Liver (tissue), 9 donors: ENCODE results near the gene THRAP3. TPM values are rescaled to one million over a fixed set of nuclear protein-coding genes. Genes with fewer than 3 reads are reported as not detected.

Source experiments
- DNase-seq: peaks from one replicate; pipeline ENCODE4 v3.0.0-alpha.2; 2017; ENCODE audit warnings: low spot score
- H3K27ac ChIP-seq, 2 donors: one replicate each; pipeline ENCODE4 v1.7.0; 2013; ENCODE audit warnings: inconsistent platforms in 2 of 2, low read length in 2 of 2, control low read depth in 1 of 2, low read depth in 1 of 2, mild to moderate bottlenecking in 1 of 2
- H3K27me3 ChIP-seq, 4 donors: one replicate each; pipeline versions ENCODE4 v1.6.1 to v1.7.0; 2013; ENCODE audit warnings: low read length in 3 of 4, inconsistent platforms in 1 of 4, mild to moderate bottlenecking in 1 of 4, moderate library complexity in 1 of 4; ENCODE audit not compliant: control insufficient read depth in 4 of 4, insufficient read depth in 4 of 4
- H3K36me3 ChIP-seq, 4 donors: one replicate each; pipeline versions ENCODE4 v1.6.1 to v1.7.0; 2013; ENCODE audit warnings: low read length in 3 of 4, mild to moderate bottlenecking in 3 of 4, low read depth in 1 of 4, moderate library complexity in 1 of 4; ENCODE audit not compliant: control insufficient read depth in 4 of 4, insufficient read depth in 3 of 4
- H3K4me1 ChIP-seq, 4 donors: one replicate each; pipeline versions ENCODE4 v1.6.1 to v1.7.0; 2013; ENCODE audit warnings: low read length in 3 of 4, mild to moderate bottlenecking in 3 of 4, moderate library complexity in 1 of 4; ENCODE audit not compliant: control insufficient read depth in 4 of 4, insufficient read depth in 4 of 4
- H3K4me3 ChIP-seq, 3 donors: one replicate each; pipeline versions ENCODE4 v1.6.1 to v1.7.0; 2013; ENCODE audit warnings: low read length in 3 of 3, control low read depth in 1 of 3, low read depth in 1 of 3, mild to moderate bottlenecking in 1 of 3
- H3K9ac ChIP-seq, 2 donors: one replicate each; pipeline ENCODE4 v1.7.0; 2013; ENCODE audit warnings: low read length in 2 of 2, mild to moderate bottlenecking in 2 of 2, moderate library complexity in 2 of 2, control low read depth in 1 of 2, low read depth in 1 of 2
- H3K9me3 ChIP-seq, 4 donors: one replicate each; pipeline versions ENCODE4 v1.6.1 to v1.7.0; 2013; ENCODE audit warnings: low read length in 3 of 4; ENCODE audit not compliant: control insufficient read depth in 4 of 4
- ATF3 ChIP-seq: IDR thresholded peaks from 2 replicates; pipeline ENCODE4 v1.6.1; 2016; ENCODE audit warnings: antibody characterized with exemption
- CTCF ChIP-seq: fragments of 150-350 bp; IDR thresholded peaks from 2 replicates; pipeline ENCODE4 v1.5.1; 2017; ENCODE audit warnings: improper control_type of control experiment, low read depth, low read length; ENCODE audit not compliant: missing input control
- EGR1 ChIP-seq, 2 donors: IDR thresholded peaks; 2 replicates each; pipeline ENCODE4 v1.6.1; 2016 to 2018; ENCODE audit warnings: antibody characterized with exemption in 2 of 2, low read depth in 2 of 2
- FOXA1 ChIP-seq: IDR thresholded peaks from 2 replicates; pipeline ENCODE4 v1.6.1; 2016; ENCODE audit warnings: antibody characterized with exemption
- FOXA2 ChIP-seq: IDR thresholded peaks from 2 replicates; pipeline ENCODE4 v1.6.1; 2016; ENCODE audit warnings: antibody characterized with exemption
- GABPA ChIP-seq, 2 donors: IDR thresholded peaks in 1 of 2; conservative IDR thresholded peaks in 1 of 2; 2 replicates each; pipeline ENCODE4 v1.6.1; 2016; ENCODE audit warnings: antibody characterized with exemption in 2 of 2, mild to moderate bottlenecking in 1 of 2, moderate library complexity in 1 of 2
- HNF4A ChIP-seq, 2 donors: conservative IDR thresholded peaks; 2 replicates each; pipeline ENCODE4 v1.6.1; 2016; ENCODE audit warnings: antibody characterized with exemption in 2 of 2, mild to moderate bottlenecking in 2 of 2
- HNF4G ChIP-seq: IDR thresholded peaks from 2 replicates; pipeline ENCODE4 v1.6.1; 2016; ENCODE audit warnings: antibody characterized with exemption
- JUND ChIP-seq, 2 donors: IDR thresholded peaks; 2 replicates each; pipeline ENCODE4 v1.6.1; 2016; ENCODE audit warnings: antibody characterized with exemption in 2 of 2
- NR2F2 ChIP-seq: IDR thresholded peaks from 2 replicates; pipeline ENCODE4 v1.6.1; 2016; ENCODE audit warnings: antibody characterized with exemption
- REST ChIP-seq: IDR thresholded peaks from 2 replicates; pipeline ENCODE4 v1.6.1; 2016; ENCODE audit warnings: antibody characterized with exemption, mild to moderate bottlenecking
- RXRA ChIP-seq, 2 donors: IDR thresholded peaks; 2 replicates each; pipeline ENCODE4 v1.6.1; 2017 to 2018; ENCODE audit warnings: antibody characterized with exemption in 2 of 2, mild to moderate bottlenecking in 1 of 2
- SP1 ChIP-seq: IDR thresholded peaks from 2 replicates; pipeline ENCODE4 v1.6.1; 2018; ENCODE audit warnings: antibody characterized with exemption, mild to moderate bottlenecking
- TAF1 ChIP-seq: conservative IDR thresholded peaks from 2 replicates; pipeline ENCODE4 v1.6.1; 2016; ENCODE audit warnings: antibody characterized with exemption, mild to moderate bottlenecking
- ZBTB33 ChIP-seq: IDR thresholded peaks from 2 replicates; pipeline ENCODE4 v1.6.1; 2016; ENCODE audit warnings: antibody characterized with exemption
- WGBS: extraction: QIAGEN DNeasy Blood & Tissue Kit; methylation state at CpG from one replicate; pipeline ENCODE4 v1.1.7; 2013; 5-methylcytosine and 5-hydroxymethylcytosine counted together
- polyA plus RNA-seq, 2 donors: library from polyadenylated mRNA; stranded (reverse) in 1 of 2; unstranded in 1 of 2; fragments of 200-250 nt in 1 of 2; fragments of >200 nt in 1 of 2; fragmentation: Nextera tagmentation in 1 of 2; extraction: Ambion mirVana in 1 of 2; gene quantifications; one replicate each; pipeline versions ENCODE4 v1.2.1 to v1.2.3, GENCODE V29; 2013 to 2015
- total RNA-seq, 2 donors: library from RNA; depleted of rRNA; stranded (reverse); fragments of >200 nt; gene quantifications; one replicate each; pipeline ENCODE4 v1.2.3, GENCODE V29; 2014
- donor health status: healthy.
- donor health status: healthy.
- donor health status: healthy.
- donor health status: healthy.
- donor health status: healthy.

Gene THRAP3
- total and polyA plus RNA-seq, 4 donors, result 21.3 to 55.1 (median 45.8) TPM

- TF ChIP-seq HNF4A (conservative IDR thresholded peaks at IDR 0.05), result no peak
- TF ChIP-seq REST, result no peak
- no peak for TF ChIP-seq EGR1 (IDR thresholded peaks at IDR 0.05; ENCODE audit: low read depth in 2 of 2)
- TF ChIP-seq JUND (IDR thresholded peaks at IDR 0.05), result no peak
- Histone ChIP-seq H3K4me1 (peaks cover 5 to 17% (median 11%) of the 10 kb centered on the region in 4 donors), H3K4me3 (no peak overlapping the region), H3K27me3 (no peaks in the 10 kb centered on the region), H3K9me3 (no peaks in the 10 kb centered on the region), H3K36me3 (no peaks in the 10 kb centered on the region), H3K27ac (no peak overlapping the region), H3K9ac (no peak overlapping the region)
- DNase-seq, result no peak
- 74% methylated on average over 6 of the region's 6 CpGs for WGBS
Observed at GRCh38 chr1:36326499-36326898, 102.3 kb downstream of the THRAP3 start.

GRCh38 chr1:36327421-36328087 lies 103.3 kb downstream of the THRAP3 start:
- TF ChIP-seq HNF4G (no peak), CTCF (no peak), FOXA2 (no peak), SP1 (no peak), JUND (IDR thresholded peaks at IDR 0.05) (no peak), NR2F2 (no peak), EGR1 (IDR thresholded peaks at IDR 0.05; ENCODE audit: low read depth in 2 of 2) (no peak), REST (no peak), TAF1 (no peak), ZBTB33 (no peak), GABPA (IDR thresholded peaks at IDR 0.05 in 1 of 2, conservative IDR thresholded peaks at IDR 0.05 in 1 of 2) (no peak), RXRA (IDR thresholded peaks at IDR 0.05) (no peak), ATF3 (no peak), FOXA1 (no peak)
- no peak overlapping the region for H3K9ac ChIP-seq
- no peaks in the 10 kb centered on the region for H3K9me3 ChIP-seq
- no peak overlapping the region for H3K4me3 ChIP-seq
- H3K27me3 ChIP-seq, result no peaks in the 10 kb centered on the region
- DNase-seq, result no peak
- 94% methylated on average over 9 of the region's 9 CpGs for WGBS
- H3K27ac ChIP-seq, result no peak overlapping the region
- H3K4me1 ChIP-seq, result peaks cover 5 to 15% (median 10%) of the 10 kb centered on the region in 4 donors
- no peaks in the 10 kb centered on the region for H3K36me3 ChIP-seq
